Mesendoderm (in vitro differentiated cells): ENCODE data around the gene STAM2.
"Not testable (repeated sequence)": the region's sequence is repeated elsewhere in the genome, so short reads cannot be mapped to it uniquely, and the experiment has no call there.

Experiments used
- DNase-seq: peaks from one replicate; pipeline ENCODE4 v3.0.0; 2013
- H2AK5ac ChIP-seq: 2 replicates; pipeline ENCODE4 v1.6.1; 2013; ENCODE audit warnings: low read length, inconsistent platforms
- H2BK120ac ChIP-seq: 2 replicates; pipeline ENCODE4 v1.6.1; 2013; ENCODE audit warnings: low read depth, mild to moderate bottlenecking, low read length, moderate library complexity, mixed read lengths
- H2BK15ac ChIP-seq: replicated peaks from 2 replicates; pipeline ENCODE4 v1.6.1; 2013; ENCODE audit warnings: low read depth, mild to moderate bottlenecking, moderate library complexity
- H2BK5ac ChIP-seq: 2 replicates; pipeline ENCODE4 v1.6.1; 2013; ENCODE audit warnings: low read length, inconsistent platforms
- H3K18ac ChIP-seq: 2 replicates; pipeline ENCODE4 v1.6.1; 2013; ENCODE audit warnings: mild to moderate bottlenecking, low read length, mixed read lengths
- H3K23ac ChIP-seq: one replicate; pipeline ENCODE4 v1.6.1; 2013; ENCODE audit warnings: low read length
- H3K27ac ChIP-seq: 2 replicates; pipeline ENCODE4 v1.5.1; 2013; ENCODE audit warnings: low read depth, mild to moderate bottlenecking, inconsistent platforms, low read length, moderate library complexity
- H3K27me3 ChIP-seq: 2 replicates; pipeline ENCODE4 v1.6.1; 2013; ENCODE audit warnings: low read length, control low read depth, mild to moderate bottlenecking, inconsistent platforms; ENCODE audit not compliant: insufficient read depth, poor library complexity
- H3K36me3 ChIP-seq: 2 replicates; pipeline ENCODE4 v1.6.1; 2013; ENCODE audit warnings: low read length, inconsistent platforms; ENCODE audit not compliant: control insufficient read depth, insufficient read depth
- H3K4ac ChIP-seq: one replicate; pipeline ENCODE4 v1.6.1; 2013; ENCODE audit warnings: low read depth, mild to moderate bottlenecking, low read length, moderate library complexity
- H3K4me1 ChIP-seq: 2 replicates; pipeline ENCODE4 v1.6.1; 2013; ENCODE audit warnings: low read depth, low read length, inconsistent platforms; ENCODE audit not compliant: control insufficient read depth
- H3K4me2 ChIP-seq: 2 replicates; pipeline ENCODE4 v1.6.1; 2013; ENCODE audit warnings: low read length
- H3K4me3 ChIP-seq: 2 replicates; pipeline ENCODE4 v1.5.1; 2013; ENCODE audit warnings: mild to moderate bottlenecking, low read length
- H3K56ac ChIP-seq: one replicate; pipeline ENCODE4 v1.6.1; 2013; ENCODE audit warnings: low read length
- H3K79me1 ChIP-seq: 2 replicates; pipeline ENCODE4 v1.6.1; 2013; ENCODE audit warnings: low read length, inconsistent platforms
- H3K79me2 ChIP-seq: 2 replicates; pipeline ENCODE4 v1.6.1; 2013; ENCODE audit warnings: mild to moderate bottlenecking, low read length; ENCODE audit not compliant: control insufficient read depth, insufficient read depth
- H3K9ac ChIP-seq: 2 replicates; pipeline ENCODE4 v1.6.1; 2013; ENCODE audit warnings: low read length, inconsistent platforms
- H4K5ac ChIP-seq: one replicate; pipeline ENCODE4 v1.6.1; 2013; ENCODE audit warnings: low read length
- H4K8ac ChIP-seq: one replicate; pipeline ENCODE4 v1.6.1; 2013; ENCODE audit warnings: low read depth, mild to moderate bottlenecking, control low read depth, low read length, moderate library complexity
- WGBS: extraction: QIAGEN DNeasy Blood & Tissue Kit; methylation state at CpG from one replicate; pipeline ENCODE4 v1.1.7; 2013; ENCODE audit warnings: low lambda C conversion rate, missing lambda C conversion rate; ENCODE audit not compliant: insufficient coverage; ENCODE audit errors: extremely low coverage; 5-methylcytosine and 5-hydroxymethylcytosine counted together

STAM2 gene

GRCh38 chr2:152163669-152164068, 11.9 kb downstream of the STAM2 start:
- not testable (repeated sequence) for H3K4me2 ChIP-seq, H2BK15ac ChIP-seq, H4K5ac ChIP-seq, H3K56ac ChIP-seq, H2AK5ac ChIP-seq, H3K18ac ChIP-seq, H2BK5ac ChIP-seq, H4K8ac ChIP-seq, H3K27ac ChIP-seq, H3K4me1 ChIP-seq, H3K4me3 ChIP-seq, H3K36me3 ChIP-seq, H3K79me2 ChIP-seq, H3K27me3 ChIP-seq, H2BK120ac ChIP-seq, H3K79me1 ChIP-seq, H3K9ac ChIP-seq, DNase-seq, H3K4ac ChIP-seq, H3K23ac ChIP-seq
- WGBS = no CpG with 5 or more reads among the region's 5 CpGs

- Histone ChIP-seq H3K4me1 (no peaks in the 10 kb centered on the region), H3K9ac (no peak overlapping the region), H3K4ac (no peak overlapping the region), H4K5ac (no peak overlapping the region), H3K4me2 (no peak overlapping the region), H2BK120ac (no peak overlapping the region), H3K79me1 (peaks cover 5% of the 10 kb centered on the region), H3K56ac (no peak overlapping the region), H3K4me3 (no peak overlapping the region), H2AK5ac (no peak overlapping the region), H4K8ac (no peak overlapping the region), H3K27ac (no peak overlapping the region), H3K79me2 (peaks cover 2% of the 10 kb centered on the region), H2BK15ac (no peak overlapping the region), H2BK5ac (no peak overlapping the region), H3K27me3 (no peaks in the 10 kb centered on the region), H3K36me3 (no peaks in the 10 kb centered on the region), H3K18ac (no peak overlapping the region), H3K23ac (no peak overlapping the region)
- WGBS = no CpG with 5 or more reads among the region's 3 CpGs
- DNase-seq = no peak
These were observed 13.4 kb downstream of the STAM2 start for GRCh38 chr2:152162141-152162540.

GRCh38 chr2:152161598-152161997, 14.0 kb downstream of the STAM2 start:
- Histone ChIP-seq H4K5ac (no peak overlapping the region), H3K23ac (no peak overlapping the region), H3K18ac (no peak overlapping the region), H3K4me1 (no peaks in the 10 kb centered on the region), H2AK5ac (no peak overlapping the region), H3K27me3 (no peaks in the 10 kb centered on the region), H4K8ac (no peak overlapping the region), H3K4ac (no peak overlapping the region), H3K79me2 (peaks cover 2% of the 10 kb centered on the region), H3K56ac (no peak overlapping the region), H3K4me3 (no peak overlapping the region), H3K4me2 (no peak overlapping the region), H3K9ac (no peak overlapping the region), H3K36me3 (no peaks in the 10 kb centered on the region), H2BK15ac (no peak overlapping the region), H3K27ac (no peak overlapping the region), H3K79me1 (peaks cover 8% of the 10 kb centered on the region), H2BK5ac (no peak overlapping the region), H2BK120ac (no peak overlapping the region)
- no CpG with 5 or more reads among the region's 4 CpGs for WGBS
- no peak for DNase-seq

- H3K79me2 ChIP-seq, H4K5ac ChIP-seq, H3K4ac ChIP-seq, H3K4me2 ChIP-seq, H3K4me3 ChIP-seq, H3K9ac ChIP-seq, H3K56ac ChIP-seq, H2BK15ac ChIP-seq, H2BK120ac ChIP-seq, H3K79me1 ChIP-seq, H3K18ac ChIP-seq, DNase-seq, H4K8ac ChIP-seq, H2AK5ac ChIP-seq, H3K27me3 ChIP-seq, H3K23ac ChIP-seq, H3K4me1 ChIP-seq, H2BK5ac ChIP-seq, H3K36me3 ChIP-seq, H3K27ac ChIP-seq: not testable (repeated sequence)
- WGBS = no CpG with 5 or more reads among the region's 31 CpGs
These were observed 15.2 kb downstream of the STAM2 start for GRCh38 chr2:152160378-152160777.

- no peaks in the 10 kb centered on the region for H3K27me3 ChIP-seq
- H3K79me1 ChIP-seq = peaks cover 11% of the 10 kb centered on the region
- H4K8ac ChIP-seq = no peak overlapping the region
- no peak overlapping the region for H3K23ac ChIP-seq
- peaks cover 2% of the 10 kb centered on the region for H3K79me2 ChIP-seq
- H2BK5ac ChIP-seq = no peak overlapping the region
- no peak overlapping the region for H3K56ac ChIP-seq
- no peak overlapping the region for H3K9ac ChIP-seq
- H3K18ac ChIP-seq = no peak overlapping the region
- no peak overlapping the region for H3K4me2 ChIP-seq
- no peaks in the 10 kb centered on the region for H3K4me1 ChIP-seq
- H4K5ac ChIP-seq = no peak overlapping the region
- H3K4ac ChIP-seq = no peak overlapping the region
- H3K36me3 ChIP-seq = no peaks in the 10 kb centered on the region
- WGBS = no CpG with 5 or more reads among the region's 1 CpG
- H2BK120ac ChIP-seq = no peak overlapping the region
- no peak overlapping the region for H2AK5ac ChIP-seq
- no peak overlapping the region for H3K27ac ChIP-seq
- DNase-seq = no peak
- no peak overlapping the region for H2BK15ac ChIP-seq
- no peak overlapping the region for H3K4me3 ChIP-seq
These were observed 18.3 kb downstream of the STAM2 start for GRCh38 chr2:152157253-152157652.

- no peaks in the 10 kb centered on the region for H3K27me3 ChIP-seq
- no peak overlapping the region for H3K4me3 ChIP-seq
- no peak overlapping the region for H2BK15ac ChIP-seq
- H4K8ac ChIP-seq = no peak overlapping the region
- no peak overlapping the region for H3K27ac ChIP-seq
- no peak overlapping the region for H3K23ac ChIP-seq
- H2BK120ac ChIP-seq = no peak overlapping the region
- WGBS = no CpG with 5 or more reads among the region's 4 CpGs
- no peak overlapping the region for H2AK5ac ChIP-seq
- H3K9ac ChIP-seq = no peak overlapping the region
- H3K4me2 ChIP-seq = no peak overlapping the region
- no peak overlapping the region for H3K18ac ChIP-seq
- H3K36me3 ChIP-seq = no peaks in the 10 kb centered on the region
- no peak overlapping the region for H2BK5ac ChIP-seq
- peaks cover 2% of the 10 kb centered on the region for H3K79me2 ChIP-seq
- H3K79me1 ChIP-seq = peaks cover 11% of the 10 kb centered on the region
- H3K4ac ChIP-seq = no peak overlapping the region
- no peak overlapping the region for H3K56ac ChIP-seq
- no peak for DNase-seq
- no peak overlapping the region for H4K5ac ChIP-seq
- H3K4me1 ChIP-seq = no peaks in the 10 kb centered on the region
These were observed 20.4 kb downstream of the STAM2 start for GRCh38 chr2:152155209-152155608.
